ENCODE results near the gene PCDHGA1. TPM values are rescaled to one million over a fixed set of nuclear protein-coding genes. Genes with fewer than 3 reads are reported as not detected.

The PCDHGA1 gene
- total RNA-seq, 6 experiments from 2014 or later, result 0.04 to 0.18 (median 0.12) TPM; not detected in 1

- H3K9me3 ChIP-seq, result no peaks in the 10 kb centered on the region
- intact Hi-C loops (cut with DNase I), result no loop called here
- H3K27ac ChIP-seq, result no peak overlapping the region
- H3K27me3 ChIP-seq, result no peaks in the 10 kb centered on the region
- H3K4me1 ChIP-seq, result no peaks in the 10 kb centered on the region
- no peak for DNase-seq
- TF ChIP-seq CTCF (IDR thresholded peaks at IDR 0.05) (no peak), POLR2A (IDR thresholded peaks at IDR 0.05) (no peak)
- H3K4me3 ChIP-seq, result no peak overlapping the region
- 19% methylated on average over 4 of the region's 4 CpGs for WGBS (ENCODE audit: insufficient coverage, low coverage, low lambda C conversion rate, missing lambda C conversion rate)
- H3K36me3 ChIP-seq, result no peaks in the 10 kb centered on the region
- no peak for ATAC-seq
Observed at GRCh38 chr5:141484310-141484640, 154.0 kb downstream of the PCDHGA1 start.

GRCh38 chr5:141484641-141485311, 154.5 kb downstream of the PCDHGA1 start, which contains the start of gene PCDHGC4:
Gene PCDHGC4 (plus strand): TSS chr5:141485030. CDS start chr5:141485174, 144 bp downstream.
- Histone ChIP-seq H3K4me1 (no peaks in the 10 kb centered on the region), H3K27ac (no peak within 1 kb of the TSS), H3K27me3 (no peaks in the 10 kb centered on the region), H3K9me3 (no peaks in the 10 kb centered on the region), H3K36me3 (no peaks in the 10 kb centered on the region), H3K4me3 (no peak within 1 kb of the TSS)
- DNase-seq (no peak), ATAC-seq (no peak)
- intact Hi-C loops (cut with DNase I), result no loop called here
- TF ChIP-seq CTCF (IDR thresholded peaks at IDR 0.05) (no peak), POLR2A (IDR thresholded peaks at IDR 0.05) (no peak)
- WGBS (ENCODE audit: insufficient coverage, low coverage, low lambda C conversion rate, missing lambda C conversion rate), result 14% methylated on average over 20 of the region's 39 CpGs

GRCh38 chr5:141485321-141486055, 155.2 kb downstream of the PCDHGA1 start:
- WGBS (ENCODE audit: insufficient coverage, low coverage, low lambda C conversion rate, missing lambda C conversion rate), result 51% methylated on average over 12 of the region's 38 CpGs

GRCh38 chr5:141486091-141486490, 155.8 kb downstream of the PCDHGA1 start:
- no peaks in the 10 kb centered on the region for H3K27me3 ChIP-seq
- no peak overlapping the region for H3K27ac ChIP-seq
- H3K4me3 ChIP-seq, result no peak overlapping the region
- no peaks in the 10 kb centered on the region for H3K9me3 ChIP-seq
- 75% methylated on average over 3 of the region's 9 CpGs for WGBS (ENCODE audit: insufficient coverage, low coverage, low lambda C conversion rate, missing lambda C conversion rate)
- H3K36me3 ChIP-seq, result no peaks in the 10 kb centered on the region
- DNase-seq (no peak), ATAC-seq (no peak)
- no peaks in the 10 kb centered on the region for H3K4me1 ChIP-seq
- intact Hi-C loops (cut with DNase I), result no loop called here
- no peak for TF ChIP-seq CTCF (IDR thresholded peaks at IDR 0.05)
- no peak for TF ChIP-seq POLR2A (IDR thresholded peaks at IDR 0.05)

More at GRCh38 chr5:141485321-141486055, 155.2 kb downstream of the PCDHGA1 start:
- no peaks in the 10 kb centered on the region for H3K9me3 ChIP-seq
- intact Hi-C loops (cut with DNase I), result no loop called here
- H3K27me3 ChIP-seq, result no peaks in the 10 kb centered on the region
- no peak for TF ChIP-seq CTCF (IDR thresholded peaks at IDR 0.05)
- no peak for TF ChIP-seq POLR2A (IDR thresholded peaks at IDR 0.05)
- no peaks in the 10 kb centered on the region for H3K4me1 ChIP-seq
- ATAC-seq (no peak), DNase-seq (no peak)
- H3K36me3 ChIP-seq, result no peaks in the 10 kb centered on the region
- no peak overlapping the region for H3K4me3 ChIP-seq
- H3K27ac ChIP-seq, result no peak overlapping the region

Data from right lobe of liver (tissue), 6 donors.